Small intestine (tissue), 16 donors: ENCODE results near the gene STXBP3. TPM values are rescaled to one million over a fixed set of nuclear protein-coding genes. Genes with fewer than 3 reads are reported as not detected.
"Not testable (repeated sequence)": the region's sequence is repeated elsewhere in the genome, so short reads cannot be mapped to it uniquely, and the experiment has no call there.

Source experiments
- DNase-seq, 2 donors: peaks; one replicate each; pipeline versions ENCODE4 v3.0.0 to v3.0.0-alpha.2; 2013
- FAIRE-seq: peaks from 2 replicates; lab custom pipeline; 2012; peaks lifted over from hg19 to GRCh38; lab: Jason Lieb, UNC
- H3K27ac ChIP-seq, 3 donors: one replicate each; pipeline ENCODE4 v1.5.1; 2013; ENCODE audit warnings: low read length in 2 of 3, mild to moderate bottlenecking in 2 of 3, control low read depth in 1 of 3, inconsistent platforms in 1 of 3, low read depth in 1 of 3, moderate library complexity in 1 of 3
- H3K27me3 ChIP-seq, 3 donors: one replicate each; pipeline ENCODE4 v1.6.1; 2013; ENCODE audit warnings: low read length in 3 of 3, inconsistent platforms in 1 of 3; ENCODE audit not compliant: control insufficient read depth in 3 of 3, insufficient read depth in 3 of 3
- H3K36me3 ChIP-seq, 3 donors: one replicate each; pipeline ENCODE4 v1.6.1; 2013; ENCODE audit warnings: low read length in 3 of 3, inconsistent platforms in 1 of 3, low read depth in 1 of 3, mild to moderate bottlenecking in 1 of 3, moderate library complexity in 1 of 3; ENCODE audit not compliant: control insufficient read depth in 3 of 3, insufficient read depth in 2 of 3
- H3K4me1 ChIP-seq, 3 donors: one replicate each; pipeline ENCODE4 v1.6.1; 2013; ENCODE audit warnings: low read length in 2 of 3, inconsistent platforms in 1 of 3, low read depth in 1 of 3, mild to moderate bottlenecking in 1 of 3, moderate library complexity in 1 of 3; ENCODE audit not compliant: control insufficient read depth in 3 of 3, insufficient read depth in 2 of 3
- H3K4me3 ChIP-seq, 3 donors: one replicate each; pipeline ENCODE4 v1.5.1; 2013; ENCODE audit warnings: low read length in 3 of 3, control low read depth in 1 of 3, inconsistent platforms in 1 of 3, low read depth in 1 of 3, mild to moderate bottlenecking in 1 of 3, moderate library complexity in 1 of 3
- H3K9me3 ChIP-seq, 2 donors: one replicate each; pipeline ENCODE4 v1.6.1; 2013; ENCODE audit warnings: low read depth in 1 of 2, low read length in 1 of 2; ENCODE audit not compliant: control insufficient read depth in 2 of 2, insufficient read depth in 1 of 2
- WGBS, 3 donors: extraction: QIAGEN DNeasy Blood & Tissue Kit; methylation state at CpG; one replicate each; pipeline ENCODE4 v1.1.7; 2013; 5-methylcytosine and 5-hydroxymethylcytosine counted together
- long read RNA-seq, 10 donors: transcript quantifications; one replicate each; lab custom pipeline, GENCODE V29; 2026
- polyA plus RNA-seq, 4 donors: library from polyadenylated mRNA; stranded (reverse) in 3 of 4; unstranded in 1 of 4; fragments of 200-250 nt in 3 of 4; fragments of 120-200 nt in 1 of 4; gene quantifications; one replicate each; pipeline versions ENCODE4 v1.2.1 to v1.2.3, GENCODE V29; 2013
- donor health status: healthy with polysubstance abuse.
- donor health status: control.
- donor health status: control.
- donor health status: Bipolar disorder and iron deficiency.
- donor health status: healthy.

Gene STXBP3
- polyA plus RNA-seq: 10 to 100 TPM; 29.1 to 54.6 (median 48.3) TPM
- long read RNA-seq, donor 1: 0 reads
- long read RNA-seq, donor 2, partial matches to known transcripts: 0 of 4 reads
- long read RNA-seq, donor 2, other reads (novel, unspliced or antisense): 0 of 4 reads
- long read RNA-seq, donor 3, partial matches to known transcripts: 0 of 4 reads
- long read RNA-seq, donor 3, other reads (novel, unspliced or antisense): 0 of 4 reads
- long read RNA-seq, donor 4: 0 reads
- long read RNA-seq, donor 5, partial matches to known transcripts: 0 of 1 reads
- long read RNA-seq, donor 5, other reads (novel, unspliced or antisense): 0 of 1 reads
- long read RNA-seq, donor 6, partial matches to known transcripts: 0 of 2 reads
- long read RNA-seq, donor 6, other reads (novel, unspliced or antisense): 0 of 2 reads
- long read RNA-seq, donor 7: 0 reads
- long read RNA-seq, donor 8: 0 reads
- long read RNA-seq, donor 9, partial matches to known transcripts: 0 of 2 reads
- long read RNA-seq, donor 9, other reads (novel, unspliced or antisense): 0 of 2 reads
- long read RNA-seq, donor 10, transcript STXBP3-201 (19 exons, 2,478 nt): major isoform, 9 of 9 reads
- long read RNA-seq, donor 10, partial matches to known transcripts: 0 of 9 reads
- long read RNA-seq, donor 10, other reads (novel, unspliced or antisense): 0 of 9 reads

DNA sequence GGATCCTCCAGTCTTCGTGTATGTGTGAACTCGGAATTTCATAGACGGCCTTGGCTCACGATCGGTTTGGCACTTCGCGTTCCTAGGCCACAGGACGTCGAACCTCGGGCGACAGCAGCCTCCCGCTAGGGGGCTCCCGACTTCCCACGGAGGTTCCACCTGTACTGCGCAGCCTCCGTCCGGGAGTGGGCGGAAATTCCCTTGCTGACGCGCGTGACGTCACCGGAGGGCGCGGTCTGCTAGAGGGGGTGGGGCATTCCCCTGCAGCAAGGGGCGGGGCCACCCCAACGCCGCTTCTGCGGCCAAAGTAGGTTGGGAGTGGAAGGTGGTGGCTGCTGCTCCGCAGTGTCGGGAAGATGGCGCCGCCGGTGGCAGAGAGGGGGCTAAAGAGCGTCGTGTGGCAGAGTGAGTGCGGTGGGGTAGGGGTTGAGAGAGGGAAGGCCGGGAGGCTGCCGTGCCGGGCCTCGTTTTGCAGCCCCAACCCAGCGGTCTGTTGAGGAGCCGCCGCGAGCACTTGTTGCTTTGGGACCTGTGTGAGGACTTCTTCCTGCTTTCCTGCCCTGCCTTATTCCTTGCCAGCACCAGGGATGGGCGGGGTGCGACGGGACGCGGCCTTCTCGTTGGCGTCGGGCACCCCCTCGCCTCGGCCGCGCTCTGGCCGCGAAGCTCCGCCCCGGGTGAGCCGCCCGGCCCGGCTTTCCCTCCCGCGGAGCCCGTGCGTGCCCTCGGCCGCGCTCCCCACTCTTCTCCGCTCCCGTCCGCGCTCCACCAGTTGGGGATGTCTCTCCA, at the start of gene STXBP3:
Gene STXBP3 (plus strand): TSS at position 293 of the 789 bp plus-strand sequence. CDS start 64 bp downstream, at position 357.
- no peaks in the 10 kb centered on the region for H3K4me1 ChIP-seq
- peak within 1 kb of the TSS; percentile 96 to 99 (median 97) for H3K27ac ChIP-seq
- WGBS, 3 donors: 0% methylated on average over 66 to 75 of the region's 75 CpGs
- DNase-seq (peak; percentile 97 to 99), FAIRE-seq (no peak)
- no peaks in the 10 kb centered on the region for H3K9me3 ChIP-seq
- H3K4me3 ChIP-seq: peak within 1 kb of the TSS; percentile 50 to 92 (median 64)
- H3K27me3 ChIP-seq: peaks cover 0 to 4% (median 0%) of the 10 kb centered on the region in 3 donors
- H3K36me3 ChIP-seq: peaks cover 0 to 5% (median 0%) of the 10 kb centered on the region in 3 donors

- H3K36me3 ChIP-seq: peaks cover 14 to 17% (median 15%) of the 10 kb centered on the region in 3 donors
- H3K4me3 ChIP-seq: no peak overlapping the region
- FAIRE-seq (no peak), DNase-seq (no peak)
- no peaks in the 10 kb centered on the region for H3K9me3 ChIP-seq
- no peak overlapping the region for H3K27ac ChIP-seq
- 83 to 86% (median 85%) methylated on average over 22 of the region's 22 CpGs for WGBS, 3 donors
- H3K4me1 ChIP-seq: peaks cover 0 to 3% (median 0%) of the 10 kb centered on the region in 3 donors
- no peaks in the 10 kb centered on the region for H3K27me3 ChIP-seq
These were observed 46.8 kb upstream of the STXBP3 start for GRCh38 chr1:108699375-108700332.

DNA sequence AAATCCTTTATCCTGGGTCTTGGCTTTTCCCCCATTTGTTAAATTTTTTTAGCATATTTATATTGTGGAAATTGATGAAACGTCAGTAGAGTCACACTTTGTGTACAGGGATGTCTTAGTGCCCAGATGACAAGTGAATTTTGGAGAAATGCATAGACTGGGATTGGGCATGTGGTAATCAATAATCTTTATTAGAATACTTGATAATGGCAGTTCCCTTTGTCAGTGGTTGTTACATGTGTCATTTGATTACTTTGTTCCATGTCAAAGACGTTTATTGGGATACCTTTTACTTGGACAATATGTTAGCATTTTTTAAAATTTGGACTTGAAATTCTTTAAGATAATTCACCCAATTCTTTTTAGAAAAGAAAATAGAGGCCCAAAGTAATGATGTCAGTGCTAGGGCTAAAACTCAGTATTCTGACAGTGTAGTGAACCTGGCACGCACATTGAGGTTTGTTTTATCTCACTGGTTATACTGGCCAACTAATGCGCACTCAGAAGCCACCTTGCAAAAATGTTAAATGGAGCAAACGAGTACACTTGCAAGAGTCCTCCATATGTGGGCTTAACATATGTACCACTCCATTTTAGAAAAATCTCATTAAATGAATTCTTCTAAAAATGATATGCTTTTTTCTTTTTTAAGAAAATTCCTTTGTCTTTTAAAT, 45.2 kb upstream of the STXBP3 start:
- Histone ChIP-seq H3K9me3 (no peaks in the 10 kb centered on the region), H3K27me3 (no peaks in the 10 kb centered on the region), H3K36me3 (peaks cover 12 to 17% (median 14%) of the 10 kb centered on the region in 3 donors), H3K27ac (no peak overlapping the region), H3K4me1 (peaks cover 0 to 3% (median 0%) of the 10 kb centered on the region in 3 donors), H3K4me3 (no peak overlapping the region)
- 84 to 86% (median 85%) methylated on average over 5 of the region's 5 CpGs for WGBS, 3 donors
- FAIRE-seq (no peak), DNase-seq (no peak)

DNA sequence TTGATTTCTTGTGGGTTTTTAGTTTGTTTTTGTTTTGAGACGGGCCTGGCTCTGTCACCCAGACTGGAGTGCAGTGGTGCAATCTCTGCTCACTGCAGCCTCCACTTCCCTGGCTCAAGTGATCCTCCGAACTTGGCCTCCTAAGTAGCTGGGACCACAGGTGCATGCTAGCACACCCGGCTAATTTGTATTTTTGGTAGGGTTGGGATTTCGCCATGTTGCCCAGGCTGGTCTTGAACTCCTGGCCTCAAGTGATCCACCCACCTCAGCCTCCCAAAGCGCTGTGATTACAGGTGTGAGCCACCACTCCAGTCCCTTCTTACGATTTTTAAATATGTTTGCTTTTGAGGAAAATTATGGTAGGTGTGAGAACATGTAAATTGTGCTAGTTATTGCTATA, 44.4 kb upstream of the STXBP3 start:
- not testable (repeated sequence) for H3K4me1 ChIP-seq, H3K27me3 ChIP-seq, H3K9me3 ChIP-seq, FAIRE-seq, DNase-seq, H3K4me3 ChIP-seq, H3K27ac ChIP-seq
- peaks cover 8 to 15% (median 10%) of the 10 kb centered on the region in 3 donors for H3K36me3 ChIP-seq
- 95 to 97% (median 95%) methylated on average over 6 of the region's 6 CpGs for WGBS, 3 donors

DNA sequence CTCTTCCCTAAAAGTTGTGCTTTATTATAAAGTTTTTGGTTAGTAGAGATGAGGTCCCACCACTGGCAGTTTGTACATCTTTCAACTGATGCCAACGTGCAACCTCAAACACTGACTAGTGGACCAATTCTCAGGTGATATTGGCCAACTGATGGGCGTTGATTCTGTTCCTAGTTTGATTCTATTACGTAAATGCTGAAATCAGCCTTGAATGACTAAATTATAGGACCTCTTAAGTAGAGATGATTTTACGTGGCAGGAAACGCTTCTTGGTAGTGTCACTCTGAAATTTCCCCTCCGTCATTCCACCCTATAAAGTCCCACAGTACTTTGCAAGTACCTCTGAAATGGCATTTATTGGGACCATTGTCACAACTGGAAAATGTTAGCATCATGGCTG, 42.5 kb upstream of the STXBP3 start:
- Histone ChIP-seq H3K27ac (no peak overlapping the region), H3K9me3 (no peaks in the 10 kb centered on the region), H3K36me3 (peaks cover 8 to 13% (median 9%) of the 10 kb centered on the region in 3 donors), H3K4me1 (no peaks in the 10 kb centered on the region), H3K4me3 (no peak overlapping the region), H3K27me3 (no peaks in the 10 kb centered on the region)
- WGBS, 3 donors: 59 to 66% (median 65%) methylated on average over 6 of the region's 6 CpGs
- no peak for DNase-seq
- no peak for FAIRE-seq

DNA sequence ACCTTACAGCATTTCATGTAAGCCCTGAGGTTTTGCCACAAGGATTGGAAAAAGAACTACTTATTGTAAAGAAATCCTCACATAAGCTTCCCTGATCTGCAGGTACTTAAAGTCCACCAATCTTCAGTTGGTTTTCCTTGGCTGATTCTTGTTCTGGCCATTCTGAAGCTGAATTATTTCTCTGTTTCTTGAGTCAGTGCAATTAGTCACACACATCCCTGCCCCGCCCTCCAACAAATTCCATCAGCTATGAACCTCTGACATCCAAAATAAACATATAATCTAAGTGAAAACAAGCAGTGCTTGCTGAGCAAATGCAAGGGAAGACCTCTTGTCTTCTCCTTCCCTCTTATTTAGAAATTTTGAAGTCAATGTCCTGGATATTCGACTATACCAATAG, 42.0 kb upstream of the STXBP3 start:
- no peak for DNase-seq
- WGBS, 3 donors: 43 to 76% (median 59%) methylated on average over 2 of the region's 2 CpGs
- no peak for FAIRE-seq
- H3K27me3 ChIP-seq: no peaks in the 10 kb centered on the region
- H3K9me3 ChIP-seq: no peaks in the 10 kb centered on the region
- no peak overlapping the region for H3K4me3 ChIP-seq
- H3K4me1 ChIP-seq: no peaks in the 10 kb centered on the region
- no peak overlapping the region for H3K27ac ChIP-seq
- peaks cover 4 to 7% (median 4%) of the 10 kb centered on the region in 3 donors for H3K36me3 ChIP-seq

DNA sequence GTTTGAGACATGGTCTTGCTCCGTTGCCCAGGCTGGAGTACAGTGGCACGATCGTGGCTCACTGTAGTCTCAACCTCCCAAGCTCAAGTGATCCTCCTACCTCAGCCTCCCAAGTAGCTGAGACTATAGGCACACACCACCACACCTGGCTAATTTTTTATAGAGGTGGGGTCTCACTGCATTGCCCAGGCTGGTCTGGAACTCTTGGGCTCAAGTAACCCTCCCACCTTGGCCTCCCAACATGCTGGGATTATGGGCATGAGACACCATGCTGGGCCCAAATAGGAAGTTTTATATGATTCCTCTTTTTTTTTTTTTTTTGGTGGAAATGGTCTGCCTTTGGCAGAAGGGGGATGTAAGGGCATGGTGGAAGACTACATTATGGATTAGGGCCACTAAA, 39.8 kb upstream of the STXBP3 start:
- Histone ChIP-seq H3K27me3 (no peaks in the 10 kb centered on the region), H3K4me1 (no peaks in the 10 kb centered on the region), H3K9me3 (no peaks in the 10 kb centered on the region), H3K36me3 (peaks cover 0 to 4% (median 0%) of the 10 kb centered on the region in 3 donors), H3K4me3 (no peak overlapping the region), H3K27ac (no peak overlapping the region)
- 95 to 98% (median 97%) methylated on average over 3 of the region's 3 CpGs for WGBS, 3 donors
- FAIRE-seq: no peak
- DNase-seq: no peak
